DND-41 (cell line): ENCODE results near the gene CACNA2D4.

Source experiments
- CTCF ChIP-seq: IDR thresholded peaks from 2 replicates; pipeline ENCODE4 v1.5.1; 2012; ENCODE audit warnings: borderline replicate concordance, low read length, moderate library complexity, mild to moderate bottlenecking; ENCODE audit not compliant: poor library complexity, severe bottlenecking; ENCODE audit errors: extremely low read depth
- EZH2 ChIP-seq: IDR thresholded peaks from 3 replicates; pipeline ENCODE4 v1.6.1; 2012; ENCODE audit warnings: borderline replicate concordance, low read depth, mild to moderate bottlenecking, moderate library complexity, low read length, inconsistent platforms; ENCODE audit not compliant: severe bottlenecking

- TF ChIP-seq CTCF (no peak), EZH2 (no peak)
Observed at GRCh38 chr12:1837541-1838204, 80.8 kb downstream of the CACNA2D4 start.
